HCT116 (cell line): ENCODE results near the gene NLGN4Y. TPM values are rescaled to one million over a fixed set of nuclear protein-coding genes. Genes with fewer than 3 reads are reported as not detected.

Source experiments
- ATAC-seq: fragments of 200-7000 bp; cut with Tn5 transposase; 2 replicates; pipeline ENCODE4 v1.9.1; 2020; ENCODE audit warnings: mild to moderate bottlenecking, moderate library complexity
- BruUV-seq: library from RNA; stranded (reverse); fragments of 400-500 nt; replicated peaks from 2 replicates; lab custom pipeline; 2021; lab: Mats Ljungman, UMichigan
- CTCF ChIA-PET: fragments of 300-600 bp; sonication (Branson Sonifier 250); formaldehyde crosslinking; loops from one replicate; lab custom pipeline; 2021; ENCODE audit warnings: antibody characterized with exemption; lab: Charles Lee
- POLR2A ChIA-PET: fragments of 300-600, 350-600 bp; sonication (Branson Sonifier 250); formaldehyde crosslinking; loops from one replicate; lab custom pipeline; 2021; ENCODE audit warnings: antibody characterized with exemption; lab: Charles Lee
- RAD21 ChIA-PET, 2 experiments: fragments of 300-600 bp; sonication (Branson Sonifier 250); formaldehyde crosslinking; loops; one replicate each; lab custom pipeline; 2023; ENCODE audit warnings: low total read pairs in 2 of 2; ENCODE audit not compliant: uncharacterized antibody in 2 of 2, unreplicated experiment in 2 of 2, low non-redundant PET in 1 of 2; lab: Charles Lee
- DNase-seq: peaks from one replicate; pipeline ENCODE4 v3.0.0-alpha.2; 2010; ENCODE audit warnings: low read depth, low spot score
- H2AFZ ChIP-seq: fragments of 200-600 bp; shearing (Covaris generic), sonication (generic); 2 replicates; pipeline ENCODE4 v1.6.1; 2017; ENCODE audit warnings: low read depth, mixed run types, mixed read lengths, antibody characterized with exemption, low read length; ENCODE audit not compliant: poor library complexity, severe bottlenecking
- H3K27ac ChIP-seq: 2 replicates; pipeline ENCODE4 v1.5.1; 2012; ENCODE audit warnings: low read depth, low read length
- H3K27me3 ChIP-seq: fragments of 200-600 bp; sonication (generic); 2 replicates; pipeline ENCODE4 v1.6.1; 2016; ENCODE audit warnings: mixed run types, low read length, mixed read lengths; ENCODE audit not compliant: insufficient read depth
- H3K36me3 ChIP-seq, 2 experiments: fragments of 200-500 bp in 1 of 2; fragments of 200-600 bp in 1 of 2; sonication (Bioruptor generic) in 1 of 2; sonication (generic) in 1 of 2; 2 replicates each; pipeline versions ENCODE4 v1.5.1 to v1.6.1; 2014 to 2016; ENCODE audit warnings: low read length in 2 of 2, inconsistent platforms in 1 of 2, mixed read lengths in 1 of 2, mixed run types in 1 of 2; ENCODE audit not compliant: insufficient read depth in 2 of 2, control insufficient read depth in 1 of 2
- H3K4me1 ChIP-seq, 2 experiments: fragments of 200-600 bp in 1 of 2; sonication (generic) in 1 of 2; 2 replicates each; pipeline versions ENCODE4 v1.5.1 to v1.6.1; 2012 to 2017; ENCODE audit warnings: low read length in 2 of 2, inconsistent platforms in 1 of 2, mild to moderate bottlenecking in 1 of 2, mixed read lengths in 1 of 2, mixed run types in 1 of 2, moderate library complexity in 1 of 2; ENCODE audit not compliant: insufficient read depth in 2 of 2, control insufficient read depth in 1 of 2
- H3K4me2 ChIP-seq: fragments of 200-600 bp; sonication (generic); 2 replicates; pipeline ENCODE4 v1.6.1; 2017; ENCODE audit warnings: mixed run types, low read length, mixed read lengths
- H3K4me3 ChIP-seq, 2 experiments: fragments of 200-600 bp in 1 of 2; sonication (generic) in 1 of 2; replicated peaks in 1 of 2; 2 replicates each; pipeline ENCODE4 v1.5.1; 2011 to 2016; ENCODE audit warnings: low read length in 2 of 2, control low read depth in 1 of 2, low read depth in 1 of 2, mild to moderate bottlenecking in 1 of 2, mixed read lengths in 1 of 2, mixed run types in 1 of 2
- H3K79me2 ChIP-seq: fragments of 200-600 bp; sonication (generic); 2 replicates; pipeline ENCODE4 v1.6.1; 2017; ENCODE audit warnings: mild to moderate bottlenecking, mixed run types, low read length, moderate library complexity, mixed read lengths; ENCODE audit not compliant: insufficient read depth
- H3K9ac ChIP-seq: fragments of 200-600 bp; sonication (generic); 2 replicates; pipeline ENCODE4 v1.6.1; 2016; ENCODE audit warnings: low read length, mixed read lengths
- H3K9me2 ChIP-seq: fragments of 200-600 bp; sonication (generic), shearing (Covaris generic); 2 replicates; pipeline ENCODE4 v1.6.1; 2017; ENCODE audit warnings: mixed run types, mild to moderate bottlenecking, moderate library complexity; ENCODE audit not compliant: insufficient read depth
- H3K9me3 ChIP-seq, 2 experiments: fragments of 200-500 bp in 1 of 2; fragments of 200-600 bp in 1 of 2; sonication (Bioruptor generic) in 1 of 2; sonication (generic) in 1 of 2; 2 replicates each; pipeline ENCODE4 v1.6.1; 2014 to 2017; ENCODE audit warnings: low read length in 2 of 2, mixed read lengths in 2 of 2, inconsistent platforms in 1 of 2, low read depth in 1 of 2, mild to moderate bottlenecking in 1 of 2, mixed run types in 1 of 2, moderate library complexity in 1 of 2; ENCODE audit not compliant: control insufficient read depth in 1 of 2, insufficient read depth in 1 of 2
- H4K20me1 ChIP-seq: fragments of 200-600 bp; sonication (generic), shearing (Covaris generic); 2 replicates; pipeline ENCODE4 v1.6.1; 2017; ENCODE audit warnings: mixed run types, mild to moderate bottlenecking, moderate library complexity; ENCODE audit not compliant: insufficient read depth
- CBX3 ChIP-seq: IDR thresholded peaks from 2 replicates; pipeline ENCODE4 v1.6.1; 2012; ENCODE audit warnings: low read depth
- ELF1 ChIP-seq: IDR thresholded peaks from 2 replicates; pipeline ENCODE4 v1.6.1; 2012; ENCODE audit warnings: low read depth, borderline replicate concordance
- EZH2 ChIP-seq: fragments of 200-600 bp; sonication (generic); IDR thresholded peaks from 2 replicates; pipeline ENCODE4 v1.6.1; 2017; ENCODE audit warnings: antibody characterized with exemption, mixed run types
- EZH2phosphoT487 ChIP-seq: fragments of 200-600 bp; IDR thresholded peaks from 2 replicates; pipeline ENCODE4 v1.6.1; 2018; ENCODE audit warnings: antibody characterized with exemption, borderline replicate concordance
- POLR2A ChIP-seq: IDR thresholded peaks from 2 replicates; pipeline ENCODE4 v1.7.0; 2011; ENCODE audit warnings: borderline replicate concordance; ENCODE audit not compliant: insufficient read depth, insufficient read length; ENCODE audit errors: extremely low read depth
- RAD21 ChIP-seq: IDR thresholded peaks from 2 replicates; pipeline ENCODE4 v1.6.1; 2012; ENCODE audit warnings: low read depth, mild to moderate bottlenecking
- REST ChIP-seq: IDR thresholded peaks from 2 replicates; pipeline ENCODE4 v1.6.1; 2012; ENCODE audit warnings: low read depth
- SIN3A ChIP-seq: IDR thresholded peaks from 2 replicates; pipeline ENCODE4 v1.6.1; 2012; ENCODE audit warnings: low read depth
- SP1 ChIP-seq: IDR thresholded peaks from 2 replicates; pipeline ENCODE4 v1.6.1; 2012; ENCODE audit warnings: low read depth
- SRF ChIP-seq: IDR thresholded peaks from 2 replicates; pipeline ENCODE4 v1.6.1; 2012; ENCODE audit warnings: low read depth
- TCF7L2 ChIP-seq: IDR thresholded peaks from 2 replicates; pipeline ENCODE4 v1.7.0; 2011; ENCODE audit warnings: borderline replicate concordance, inconsistent platforms; ENCODE audit not compliant: insufficient read depth, insufficient read length; ENCODE audit errors: extremely low read depth
- YY1 ChIP-seq: IDR thresholded peaks from 2 replicates; pipeline ENCODE4 v1.6.1; 2011; ENCODE audit warnings: low read length, low read depth, moderate library complexity, mild to moderate bottlenecking; ENCODE audit not compliant: insufficient replicate concordance; ENCODE audit errors: extremely low read depth
- ZBTB33 ChIP-seq: IDR thresholded peaks from 2 replicates; pipeline ENCODE4 v1.6.1; 2011; ENCODE audit warnings: mild to moderate bottlenecking, low read length, moderate library complexity; ENCODE audit not compliant: insufficient replicate concordance; ENCODE audit errors: extremely low read depth
- ZFX ChIP-seq: fragments of 450-650 bp; IDR thresholded peaks from 2 replicates; pipeline ENCODE4 v1.6.1; 2017
- ZNF274 ChIP-seq: fragments of 200-500 bp; sonication (Bioruptor generic); IDR thresholded peaks from 2 replicates; pipeline ENCODE4 v1.6.1; 2014; ENCODE audit warnings: mild to moderate bottlenecking, low read depth, low read length, inconsistent platforms
- intact Hi-C: fragments of 100-400 bp; cut with micrococcal nuclease; formaldehyde crosslinking; loops from 2 replicates; pipeline ENCODE4 v1.10.0; 2022
- total RNA-seq: library from RNA; stranded (reverse); gene quantifications from one replicate; pipeline ENCODE4 v1.2.1, GENCODE V29; 2021; ENCODE audit not compliant: unreplicated experiment
- TF ChIP-seq, protein P1 (sequence below): IDR thresholded peaks from 2 replicates; pipeline ENCODE4 v1.6.1; 2012

Gene NLGN4Y
- total RNA-seq, 1 experiment from 2014 or later, result 0.22 TPM

GRCh38 chrY:14631676-14632075 is 107.3 kb downstream of the NLGN4Y start:
- no TSS peak for BruUV-seq
- intact Hi-C loops, result no loop called here
- H4K20me1 ChIP-seq, result no peaks in the 10 kb centered on the region
- TF ChIP-seq SRF (no peak), EZH2 (no peak), SP1 (no peak), YY1 (no peak), ELF1 (no peak), ZNF274 (no peak), REST (no peak), ZBTB33 (no peak), RAD21 (no peak), POLR2A (no peak), TCF7L2 (no peak), ZFX (no peak), CBX3 (no peak), EZH2phosphoT487 (no peak), SIN3A (no peak)
- TF ChIP-seq, protein P1, sequence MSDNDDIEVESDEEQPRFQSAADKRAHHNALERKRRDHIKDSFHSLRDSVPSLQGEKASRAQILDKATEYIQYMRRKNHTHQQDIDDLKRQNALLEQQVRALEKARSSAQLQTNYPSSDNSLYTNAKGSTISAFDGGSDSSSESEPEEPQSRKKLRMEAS, result no peak
- TF ChIP-seq, all 23 proteins: peak for 0
- ChIA-PET RAD21 (no interaction called here), POLR2A (no interaction called here), CTCF (no interaction called here)
- H3K79me2 ChIP-seq, result no peaks in the 10 kb centered on the region
- H3K4me1 ChIP-seq, result no peaks in the 10 kb centered on the region
- H3K4me3 ChIP-seq, result no peak overlapping the region
- H3K27ac ChIP-seq, result no peak overlapping the region
- H3K4me2 ChIP-seq, result no peak overlapping the region
- no peaks in the 10 kb centered on the region for H3K9me3 ChIP-seq
- DNase-seq, result no peak
- no peaks in the 10 kb centered on the region for H3K9me2 ChIP-seq
- H2AFZ ChIP-seq, result no peak overlapping the region
- no peak for ATAC-seq
- H3K36me3 ChIP-seq, result no peaks in the 10 kb centered on the region
- no peak overlapping the region for H3K9ac ChIP-seq
- no peaks in the 10 kb centered on the region for H3K27me3 ChIP-seq
